HG03342 (cell line): ENCODE measurements around the gene CD47.

Experiments used
- ATAC-seq: cut with Tn5 transposase; IDR thresholded peaks from one replicate; pipeline ENCODE4 v1.9.1; 2021; ENCODE audit warnings: mild to moderate bottlenecking, moderate library complexity; ENCODE audit not compliant: unreplicated experiment

Gene CD47

GRCh38 chr3:108091498-108092250 lies 843 bp upstream of the CD47 start:
- no peak for ATAC-seq

GRCh38 chr3:108090049-108090700 lies 656 bp downstream of the CD47 start:
- ATAC-seq = peak; percentile 17

- no peak for ATAC-seq
These were observed 1.3 kb downstream of the CD47 start for GRCh38 chr3:108089579-108089978.

DNA sequence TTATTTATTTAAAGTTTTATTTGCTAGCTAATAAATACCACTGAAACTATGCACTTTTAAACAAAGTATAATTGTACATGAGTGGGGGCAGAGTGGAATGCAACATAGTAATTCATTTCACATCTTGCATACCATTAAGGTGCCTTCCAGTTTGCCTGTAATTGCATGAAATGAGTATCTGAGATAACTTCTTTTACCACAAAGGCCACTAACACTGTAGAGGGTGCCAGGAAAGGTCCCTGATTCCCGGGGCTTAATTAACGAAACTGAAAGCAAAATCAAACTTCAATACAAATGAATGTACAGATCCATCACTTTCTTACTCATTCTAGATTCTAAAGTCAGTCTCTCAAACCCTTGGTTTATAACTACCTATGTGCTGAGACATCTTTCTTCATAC lies 2.1 kb downstream of the CD47 start:
- peak; percentile 49 for ATAC-seq

DNA sequence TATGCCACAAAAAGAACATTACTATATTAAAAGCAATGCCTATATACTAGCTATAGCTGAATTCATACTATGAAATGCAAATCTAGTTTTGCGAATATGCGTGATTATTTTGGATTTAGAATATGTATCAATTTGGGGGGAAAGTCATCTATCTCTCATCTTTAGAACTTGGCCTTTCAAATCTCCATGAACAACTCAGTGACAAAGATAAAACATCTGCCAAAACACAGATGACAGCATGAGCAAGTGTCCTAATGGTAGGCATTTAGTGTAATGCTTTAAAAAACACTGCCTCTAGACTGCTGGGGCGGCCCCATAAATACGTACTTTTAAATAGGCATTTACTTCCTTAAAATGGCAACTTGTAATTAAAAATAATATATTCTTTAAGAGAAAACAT lies 2.7 kb downstream of the CD47 start:
- no peak for ATAC-seq

GRCh38 chr3:108086653-108087052 lies 4.2 kb downstream of the CD47 start:
- no peak for ATAC-seq

GRCh38 chr3:108085810-108086350 lies 5.0 kb downstream of the CD47 start:
- no peak for ATAC-seq

GRCh38 chr3:108085370-108085769 lies 5.5 kb downstream of the CD47 start:
- no peak for ATAC-seq

DNA sequence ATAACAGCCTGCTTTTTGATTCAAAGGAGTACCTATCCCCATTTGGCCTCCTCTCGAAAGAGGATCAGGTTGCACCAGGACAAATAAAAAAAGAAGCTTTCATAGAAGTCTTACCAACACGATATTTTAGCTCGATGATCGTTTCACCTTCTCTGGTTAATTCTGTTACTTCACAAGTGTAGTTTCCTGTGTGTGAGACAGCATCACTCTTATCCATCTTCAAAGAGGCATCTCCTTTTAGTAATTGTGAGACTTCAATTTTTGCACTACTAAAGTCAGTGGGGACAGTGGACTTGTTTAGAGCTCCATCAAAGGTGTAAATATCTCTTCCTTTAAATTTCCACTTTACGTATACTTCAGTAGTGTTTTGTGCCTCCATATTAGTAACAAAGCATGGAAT lies 11.0 kb downstream of the CD47 start:
- ATAC-seq = no peak

GRCh38 chr3:108079043-108079442 lies 11.8 kb downstream of the CD47 start:
- no peak for ATAC-seq

GRCh38 chr3:108076564-108076963 lies 14.3 kb downstream of the CD47 start:
- no peak for ATAC-seq

DNA sequence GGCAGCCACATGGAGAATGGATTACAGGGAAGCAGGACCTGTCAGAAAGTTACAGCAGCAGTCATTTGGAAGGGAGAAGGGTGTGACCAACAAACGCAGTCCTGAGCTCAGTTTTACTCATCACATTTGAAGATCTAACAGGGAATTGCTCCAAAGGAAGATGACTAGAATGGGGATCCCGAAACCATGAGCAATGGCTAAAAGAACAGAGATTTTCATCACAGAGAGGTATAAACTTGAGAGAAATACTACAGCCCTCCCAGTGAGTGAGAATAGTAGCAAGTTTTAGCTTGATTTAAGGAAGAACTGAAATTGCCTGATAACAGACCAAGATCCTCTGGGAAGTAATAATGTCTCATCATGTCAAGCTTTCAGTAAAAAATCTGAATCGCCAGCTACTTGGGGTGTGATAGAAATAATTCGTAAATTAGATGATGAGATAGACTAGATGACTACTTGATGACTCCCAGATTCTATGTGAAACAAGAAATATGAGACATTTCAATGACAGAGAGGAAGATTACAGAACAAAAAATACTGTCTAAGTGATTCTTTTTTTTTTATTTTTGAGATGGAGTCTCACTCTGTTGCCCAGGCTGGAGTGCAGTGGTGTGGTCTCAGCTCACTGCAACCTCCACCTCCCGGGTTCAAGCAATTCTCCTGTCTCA lies 16.9 kb downstream of the CD47 start:
- no peak for ATAC-seq

GRCh38 chr3:108071368-108071767 lies 19.5 kb downstream of the CD47 start:
- ATAC-seq = no peak

GRCh38 chr3:108070356-108070755 lies 20.5 kb downstream of the CD47 start:
- ATAC-seq = no peak

- ATAC-seq = no peak
These were observed 23.1 kb downstream of the CD47 start for GRCh38 chr3:108067768-108068167.

GRCh38 chr3:108065096-108065495 lies 25.7 kb downstream of the CD47 start:
- no peak for ATAC-seq

- ATAC-seq = no peak
These were observed 26.4 kb downstream of the CD47 start for GRCh38 chr3:108064293-108064887.

DNA sequence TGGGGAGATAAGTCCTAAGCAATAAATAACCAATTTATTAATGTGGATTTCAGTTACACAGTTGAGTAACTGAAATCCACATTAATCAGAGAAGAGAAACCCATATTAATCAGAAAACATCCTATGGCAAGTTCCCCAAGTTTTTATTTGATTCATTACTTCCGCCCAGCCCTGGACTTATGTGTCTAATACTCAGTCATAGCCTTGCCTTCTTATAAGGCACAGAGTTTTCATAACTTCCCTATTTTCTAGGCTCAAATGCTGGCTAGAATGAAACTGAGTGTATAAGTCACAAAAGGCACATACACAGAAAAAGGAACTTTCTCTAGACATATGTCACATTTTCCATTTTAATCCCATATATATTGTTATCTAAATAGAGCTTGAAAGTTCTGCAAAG lies 28.8 kb downstream of the CD47 start:
- ATAC-seq = peak; percentile 74

GRCh38 chr3:108060331-108060730 lies 30.5 kb downstream of the CD47 start:
- no peak for ATAC-seq

GRCh38 chr3:108055931-108056330 lies 34.9 kb downstream of the CD47 start:
- ATAC-seq = no peak

DNA sequence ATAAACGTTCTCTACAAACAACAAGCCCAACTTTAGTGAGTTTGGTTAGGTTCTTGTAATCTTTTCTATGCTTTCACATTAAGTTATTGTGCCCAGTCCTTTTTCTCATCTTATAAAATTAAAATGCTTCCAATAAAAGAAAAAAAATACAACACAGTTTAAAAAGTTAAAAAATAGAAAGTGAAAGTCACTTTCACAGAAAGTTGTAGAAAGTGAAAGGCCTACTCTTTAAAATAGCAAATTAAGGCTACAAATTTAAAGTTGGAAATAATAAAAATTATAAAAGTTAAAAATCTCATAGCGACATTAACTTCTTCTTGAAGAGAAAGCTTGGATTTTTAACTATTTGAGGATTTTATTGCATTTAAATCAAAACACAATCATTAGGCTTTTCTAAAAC lies 35.9 kb downstream of the CD47 start:
- ATAC-seq = no peak
